Measurements from ENCODE around the gene ENOPH1. TPM values are rescaled to one million over a fixed set of nuclear protein-coding genes. Genes with fewer than 3 reads are reported as not detected.

The ENOPH1 gene
- total and polyA plus RNA-seq, 2 donors (not counting 1 experiment from before 2014, with no cell fraction given) = 17.1 to 43.6 TPM

DNA sequence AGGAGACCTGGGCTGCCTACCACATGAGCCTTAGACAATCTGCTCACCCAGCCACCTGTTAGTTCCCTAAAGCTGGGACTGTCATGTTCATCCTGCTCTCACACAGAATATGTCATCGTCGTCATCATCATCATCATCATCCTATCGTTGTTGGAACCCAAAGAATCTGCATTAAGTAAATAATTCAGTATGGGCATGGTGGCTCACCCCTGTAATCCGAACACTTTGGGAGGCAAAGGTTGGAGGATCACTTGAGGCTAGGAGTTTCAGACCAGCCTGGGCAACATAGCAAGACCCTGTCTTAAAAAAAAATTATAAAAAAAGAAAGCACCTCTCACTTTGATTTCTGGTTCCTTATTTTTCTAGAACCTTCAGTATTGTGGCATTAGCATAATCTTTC lies 6.4 kb downstream of the ENOPH1 start:
- no peak for DNase-seq (ENCODE audit: low read depth in 2 of 2)
- no peak for TF ChIP-seq EZH2 (IDR thresholded peaks at IDR 0.05; ENCODE audit: low read length, missing control alignments)
- TF ChIP-seq CTCF (conservative IDR thresholded peaks at IDR 0.05 in 1 of 2, IDR thresholded peaks at IDR 0.05 in 1 of 2; ENCODE audit: low read depth in 1 of 2, low read length in 2 of 2) = no peak
- Histone ChIP-seq H2AFZ (ENCODE audit: low read length) (no peak overlapping the region), H3K4me2 (ENCODE audit: extremely low read depth, insufficient read depth, low read length) (no peak overlapping the region), H3K79me2 (ENCODE audit: control insufficient read depth, insufficient read depth, low read length) (peaks cover 80% of the 10 kb centered on the region), H3K27me3 (ENCODE audit: control insufficient read depth, insufficient read depth, low read length) (no peaks in the 10 kb centered on the region), H3K9ac (ENCODE audit: insufficient read depth, low read length) (no peak overlapping the region), H4K20me1 (ENCODE audit: control insufficient read depth, extremely low read depth, insufficient read depth, low read length) (no peaks in the 10 kb centered on the region), H3K4me3 (replicated peaks in 1 of 4; ENCODE audit: control extremely low read depth in 1 of 4, insufficient read depth in 1 of 4, low read depth in 3 of 4, low read length in 4 of 4) (no peak overlapping the region), H3K4me1 (ENCODE audit: control insufficient read depth, extremely low read depth, insufficient read depth, low read length) (no peaks in the 10 kb centered on the region), H3K36me3 (ENCODE audit: control insufficient read depth, insufficient read depth, low read length) (no peaks in the 10 kb centered on the region), H3K9me3 (ENCODE audit: control insufficient read depth, insufficient read depth, low read depth, low read length) (no peaks in the 10 kb centered on the region), H3K27ac (ENCODE audit: insufficient read depth, low read length) (no peak overlapping the region)

DNA sequence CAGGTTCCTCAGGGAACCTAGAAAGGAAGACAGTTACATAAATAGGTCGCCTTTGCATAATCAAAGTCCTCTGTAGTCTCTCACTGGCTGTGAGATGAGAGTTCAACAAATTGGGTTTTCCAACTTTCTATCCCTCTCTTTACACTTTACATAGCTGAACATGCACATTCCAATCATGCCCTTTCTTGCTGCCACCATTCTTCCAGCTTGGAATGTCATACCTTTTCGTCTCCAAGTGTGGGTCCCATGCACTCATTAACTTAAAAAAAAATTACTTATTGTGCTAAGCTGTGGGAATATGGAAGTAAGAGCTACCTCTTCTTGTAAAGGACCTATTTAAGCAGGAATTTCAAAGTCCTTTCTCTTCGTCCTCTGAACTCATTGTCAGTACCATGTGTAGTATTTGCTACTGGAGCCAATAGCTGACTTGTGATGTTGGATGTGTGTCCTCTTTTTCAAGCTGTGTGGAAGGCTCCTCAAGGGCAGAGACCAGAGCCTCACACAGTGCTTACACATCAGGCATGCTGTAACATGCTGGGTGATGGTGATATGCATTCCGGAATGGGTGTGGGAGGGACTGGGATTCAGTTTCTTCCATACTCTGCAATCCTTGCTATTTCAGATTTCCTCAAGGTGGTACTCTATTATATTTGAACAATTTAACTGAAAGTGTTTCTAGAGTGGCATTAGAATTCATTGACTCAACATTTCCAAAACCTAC lies 7.1 kb downstream of the ENOPH1 start:
- no peaks in the 10 kb centered on the region for H3K9me3 ChIP-seq (ENCODE audit: control insufficient read depth, insufficient read depth, low read depth, low read length)

GRCh38 chr4:82439088-82439487 lies 8.7 kb downstream of the ENOPH1 start:
- Histone ChIP-seq H3K4me3 (replicated peaks in 1 of 4; ENCODE audit: control extremely low read depth in 1 of 4, insufficient read depth in 1 of 4, low read depth in 3 of 4, low read length in 4 of 4) (no peak overlapping the region), H4K20me1 (ENCODE audit: control insufficient read depth, extremely low read depth, insufficient read depth, low read length) (no peaks in the 10 kb centered on the region), H3K4me2 (ENCODE audit: extremely low read depth, insufficient read depth, low read length) (no peak overlapping the region), H3K36me3 (ENCODE audit: control insufficient read depth, insufficient read depth, low read length) (no peaks in the 10 kb centered on the region), H3K9ac (ENCODE audit: insufficient read depth, low read length) (no peak overlapping the region), H3K27ac (ENCODE audit: insufficient read depth, low read length) (no peak overlapping the region), H3K79me2 (ENCODE audit: control insufficient read depth, insufficient read depth, low read length) (peaks cover 68% of the 10 kb centered on the region), H2AFZ (ENCODE audit: low read length) (no peak overlapping the region), H3K27me3 (ENCODE audit: control insufficient read depth, insufficient read depth, low read length) (no peaks in the 10 kb centered on the region), H3K4me1 (ENCODE audit: control insufficient read depth, extremely low read depth, insufficient read depth, low read length) (no peaks in the 10 kb centered on the region), H3K9me3 (ENCODE audit: control insufficient read depth, insufficient read depth, low read depth, low read length) (no peaks in the 10 kb centered on the region)
- DNase-seq (ENCODE audit: low read depth in 2 of 2) = no peak
- TF ChIP-seq EZH2 (IDR thresholded peaks at IDR 0.05; ENCODE audit: low read length, missing control alignments) (no peak), CTCF (conservative IDR thresholded peaks at IDR 0.05 in 1 of 2, IDR thresholded peaks at IDR 0.05 in 1 of 2; ENCODE audit: low read depth in 1 of 2, low read length in 2 of 2) (no peak)

More for the DNA sequence above, 7.1 kb downstream of the ENOPH1 start:
- no peak overlapping the region for H3K27ac ChIP-seq (ENCODE audit: insufficient read depth, low read length)
- H4K20me1 ChIP-seq (ENCODE audit: control insufficient read depth, extremely low read depth, insufficient read depth, low read length) = no peaks in the 10 kb centered on the region
- H3K4me1 ChIP-seq (ENCODE audit: control insufficient read depth, extremely low read depth, insufficient read depth, low read length) = no peaks in the 10 kb centered on the region
- no peaks in the 10 kb centered on the region for H3K27me3 ChIP-seq (ENCODE audit: control insufficient read depth, insufficient read depth, low read length)
- no peak overlapping the region for H2AFZ ChIP-seq (ENCODE audit: low read length)
- no peaks in the 10 kb centered on the region for H3K36me3 ChIP-seq (ENCODE audit: control insufficient read depth, insufficient read depth, low read length)
- no peak overlapping the region for H3K4me2 ChIP-seq (ENCODE audit: extremely low read depth, insufficient read depth, low read length)
- TF ChIP-seq EZH2 (IDR thresholded peaks at IDR 0.05; ENCODE audit: low read length, missing control alignments) = no peak
- no peak for TF ChIP-seq CTCF (conservative IDR thresholded peaks at IDR 0.05 in 1 of 2, IDR thresholded peaks at IDR 0.05 in 1 of 2; ENCODE audit: low read depth in 1 of 2, low read length in 2 of 2)
- DNase-seq (ENCODE audit: low read depth in 2 of 2) = peak in 1 of 2 donors; percentile 41
- peaks cover 78% of the 10 kb centered on the region for H3K79me2 ChIP-seq (ENCODE audit: control insufficient read depth, insufficient read depth, low read length)
- H3K4me3 ChIP-seq (replicated peaks in 1 of 4; ENCODE audit: control extremely low read depth in 1 of 4, insufficient read depth in 1 of 4, low read depth in 3 of 4, low read length in 4 of 4) = no peak overlapping the region
- H3K9ac ChIP-seq (ENCODE audit: insufficient read depth, low read length) = no peak overlapping the region

All from fibroblast of lung (primary cell).